Fibroblast of lung (primary cell): ENCODE data around the gene MACROD2. TPM values are rescaled to one million over a fixed set of nuclear protein-coding genes. Genes with fewer than 3 reads are reported as not detected.

Source experiments
- DNase-seq, 2 donors: peaks; one replicate each; pipeline versions ENCODE4 v3.0.0 to v3.0.0-alpha.2; 2010; ENCODE audit warnings: low read depth in 2 of 2
- H2AFZ ChIP-seq: 2 replicates; pipeline ENCODE4 v1.5.1; 2012; ENCODE audit warnings: low read length, control low read depth, inconsistent platforms
- H3K27ac ChIP-seq: 2 replicates; pipeline ENCODE4 v1.5.1; 2011; ENCODE audit warnings: low read length, control low read depth; ENCODE audit not compliant: insufficient read depth
- H3K27me3 ChIP-seq: 2 replicates; pipeline ENCODE4 v1.5.1; 2011; ENCODE audit warnings: mild to moderate bottlenecking, low read length; ENCODE audit not compliant: control insufficient read depth, insufficient read depth
- H3K36me3 ChIP-seq: 2 replicates; pipeline ENCODE4 v1.5.1; 2011; ENCODE audit warnings: low read length; ENCODE audit not compliant: control insufficient read depth, insufficient read depth
- H3K4me1 ChIP-seq: 2 replicates; pipeline ENCODE4 v1.5.1; 2011; ENCODE audit warnings: low read length; ENCODE audit not compliant: control insufficient read depth, insufficient read depth; ENCODE audit errors: extremely low read depth
- H3K4me2 ChIP-seq: 2 replicates; pipeline ENCODE4 v1.5.1; 2011; ENCODE audit warnings: low read length, control low read depth; ENCODE audit not compliant: insufficient read depth; ENCODE audit errors: extremely low read depth
- H3K4me3 ChIP-seq, 4 experiments: fragments of 200-600 bp in 1 of 4; sonication (generic) in 1 of 4; replicated peaks in 1 of 4; 2 replicates each; pipeline ENCODE4 v1.5.1; 2011 to 2016; ENCODE audit warnings: low read length in 4 of 4, low read depth in 3 of 4, mild to moderate bottlenecking in 3 of 4, control low read depth in 2 of 4, inconsistent platforms in 1 of 4, mixed read lengths in 1 of 4; ENCODE audit not compliant: insufficient read depth in 1 of 4; ENCODE audit errors: control extremely low read depth in 1 of 4
- H3K79me2 ChIP-seq: 2 replicates; pipeline ENCODE4 v1.5.1; 2012; ENCODE audit warnings: mild to moderate bottlenecking, low read length, inconsistent platforms; ENCODE audit not compliant: control insufficient read depth, insufficient read depth
- H3K9ac ChIP-seq: 2 replicates; pipeline ENCODE4 v1.5.1; 2011; ENCODE audit warnings: mild to moderate bottlenecking, low read length, control low read depth; ENCODE audit not compliant: insufficient read depth
- H3K9me3 ChIP-seq: 2 replicates; pipeline ENCODE4 v1.5.1; 2012; ENCODE audit warnings: low read depth, low read length; ENCODE audit not compliant: control insufficient read depth, insufficient read depth
- H4K20me1 ChIP-seq: 2 replicates; pipeline ENCODE4 v1.5.1; 2011; ENCODE audit warnings: low read length; ENCODE audit not compliant: control insufficient read depth, insufficient read depth; ENCODE audit errors: extremely low read depth
- EZH2 ChIP-seq: IDR thresholded peaks from 2 replicates; pipeline ENCODE4 v1.5.1; 2012; ENCODE audit warnings: low read length, control low read depth, mild to moderate bottlenecking; ENCODE audit errors: missing control alignments
- polyA plus RNA-seq, 2 donors: library from polyadenylated mRNA; depleted of rRNA in 1 of 2; stranded (reverse) in 1 of 2; unstranded in 1 of 2; fragments of >200 nt; gene quantifications; 2 replicates each; pipeline ENCODE4 v1.2.1, GENCODE V29; 2011 to 2012; ENCODE audit warnings: missing spikeins in 1 of 2
- total RNA-seq: library from RNA; depleted of rRNA; stranded (reverse); fragments of >200 nt; gene quantifications from 2 replicates; pipeline ENCODE4 v1.2.1, GENCODE V29; 2014
- TF ChIP-seq, protein P1 (sequence below), 2 donors: IDR thresholded peaks in 1 of 2; conservative IDR thresholded peaks in 1 of 2; 1 replicate in 1 of 2; 2 replicates in 1 of 2; pipeline ENCODE4 v1.5.1; 2011 to 2012; ENCODE audit warnings: low read length in 2 of 2, control low read depth in 1 of 2, inconsistent platforms in 1 of 2, low read depth in 1 of 2, mild to moderate bottlenecking in 1 of 2

Gene MACROD2
- total and polyA plus RNA-seq, 2 donors (not counting 1 experiment from before 2014, with no cell fraction given) = 0.54 to 1.7 TPM

DNA sequence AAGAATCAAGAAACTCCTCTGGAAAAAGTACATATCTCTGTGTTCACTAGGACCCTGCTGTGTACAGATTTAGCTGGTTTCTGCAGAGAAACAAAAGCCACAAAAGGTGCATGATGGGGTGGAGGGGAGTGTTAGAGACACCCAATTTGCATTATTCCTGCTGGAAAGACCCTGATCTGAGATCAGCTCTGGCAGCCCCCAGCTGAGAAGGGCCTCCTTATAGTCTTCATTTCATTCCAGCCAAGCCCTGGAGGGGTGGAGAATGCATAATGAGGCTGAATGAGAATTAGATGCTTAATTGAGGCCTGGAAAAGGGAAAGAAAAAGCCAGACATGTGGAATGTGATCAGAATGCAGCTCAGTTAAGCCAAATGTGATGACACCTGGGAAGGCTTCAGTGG, 2032.4 kb downstream of the MACROD2 start:
- TF ChIP-seq, protein P1, sequence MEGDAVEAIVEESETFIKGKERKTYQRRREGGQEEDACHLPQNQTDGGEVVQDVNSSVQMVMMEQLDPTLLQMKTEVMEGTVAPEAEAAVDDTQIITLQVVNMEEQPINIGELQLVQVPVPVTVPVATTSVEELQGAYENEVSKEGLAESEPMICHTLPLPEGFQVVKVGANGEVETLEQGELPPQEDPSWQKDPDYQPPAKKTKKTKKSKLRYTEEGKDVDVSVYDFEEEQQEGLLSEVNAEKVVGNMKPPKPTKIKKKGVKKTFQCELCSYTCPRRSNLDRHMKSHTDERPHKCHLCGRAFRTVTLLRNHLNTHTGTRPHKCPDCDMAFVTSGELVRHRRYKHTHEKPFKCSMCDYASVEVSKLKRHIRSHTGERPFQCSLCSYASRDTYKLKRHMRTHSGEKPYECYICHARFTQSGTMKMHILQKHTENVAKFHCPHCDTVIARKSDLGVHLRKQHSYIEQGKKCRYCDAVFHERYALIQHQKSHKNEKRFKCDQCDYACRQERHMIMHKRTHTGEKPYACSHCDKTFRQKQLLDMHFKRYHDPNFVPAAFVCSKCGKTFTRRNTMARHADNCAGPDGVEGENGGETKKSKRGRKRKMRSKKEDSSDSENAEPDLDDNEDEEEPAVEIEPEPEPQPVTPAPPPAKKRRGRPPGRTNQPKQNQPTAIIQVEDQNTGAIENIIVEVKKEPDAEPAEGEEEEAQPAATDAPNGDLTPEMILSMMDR (conservative IDR thresholded peaks at IDR 0.05 in 1 of 2, IDR thresholded peaks at IDR 0.05 in 1 of 2; ENCODE audit: low read depth in 1 of 2, low read length in 2 of 2) = no peak
- no peak for TF ChIP-seq EZH2
- Histone ChIP-seq H3K4me3 (no peak overlapping the region), H2AFZ (no peak overlapping the region), H3K9me3 (no peaks in the 10 kb centered on the region), H3K27ac (no peak overlapping the region), H3K9ac (no peak overlapping the region), H3K4me2 (no peak overlapping the region), H3K27me3 (no peaks in the 10 kb centered on the region), H3K79me2 (no peaks in the 10 kb centered on the region), H3K36me3 (no peaks in the 10 kb centered on the region), H3K4me1 (no peaks in the 10 kb centered on the region), H4K20me1 (no peaks in the 10 kb centered on the region)
- DNase-seq = no peak

DNA sequence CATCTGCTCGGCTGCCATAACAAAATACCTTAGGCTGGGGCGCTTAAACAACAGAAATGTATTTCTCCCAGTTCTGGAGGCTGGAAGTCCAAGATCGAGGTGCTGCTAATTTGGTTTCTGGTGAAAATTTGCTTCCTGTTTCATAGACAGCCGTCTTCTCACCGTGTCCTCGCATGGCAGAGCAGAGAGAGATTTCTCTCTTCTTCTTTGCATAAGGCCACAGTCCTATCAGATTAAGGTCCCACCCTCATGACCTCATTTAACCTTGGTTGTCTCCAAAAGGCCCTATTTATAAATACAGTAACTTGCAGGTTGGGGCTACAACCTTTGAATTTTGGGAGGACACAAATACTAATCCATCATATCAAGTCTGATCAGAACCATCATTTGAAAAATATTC, 2033.6 kb downstream of the MACROD2 start:
- Histone ChIP-seq H3K9me3 (no peaks in the 10 kb centered on the region), H3K4me1 (no peaks in the 10 kb centered on the region), H3K9ac (no peak overlapping the region), H3K27me3 (no peaks in the 10 kb centered on the region), H3K4me2 (no peak overlapping the region), H3K27ac (no peak overlapping the region), H4K20me1 (no peaks in the 10 kb centered on the region), H3K79me2 (no peaks in the 10 kb centered on the region), H2AFZ (no peak overlapping the region), H3K4me3 (no peak overlapping the region), H3K36me3 (no peaks in the 10 kb centered on the region)
- TF ChIP-seq, protein P1 (conservative IDR thresholded peaks at IDR 0.05 in 1 of 2, IDR thresholded peaks at IDR 0.05 in 1 of 2; ENCODE audit: low read depth in 1 of 2, low read length in 2 of 2) = no peak
- TF ChIP-seq EZH2 = no peak
- DNase-seq = no peak

DNA sequence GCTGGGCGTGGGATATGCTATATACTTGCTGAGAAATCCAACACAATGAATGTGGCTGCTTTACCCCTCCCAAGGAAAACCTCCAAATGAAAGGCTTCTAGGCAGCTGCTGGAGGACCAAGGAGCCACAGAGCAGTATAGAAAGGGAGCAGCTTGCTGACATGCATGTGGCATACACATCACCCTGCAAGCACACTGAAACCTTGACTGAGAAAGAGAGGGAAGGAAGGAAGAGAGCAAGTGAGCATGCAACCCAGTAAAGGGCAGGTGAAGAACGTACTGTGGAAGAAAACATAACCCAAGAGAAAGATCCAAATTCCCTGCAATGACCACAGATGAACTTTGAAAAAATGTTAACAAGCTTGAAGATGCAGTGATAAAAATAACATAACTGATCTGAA, 2034.9 kb downstream of the MACROD2 start:
- DNase-seq = no peak

More for the DNA sequence above, 2034.9 kb downstream of the MACROD2 start:
- Histone ChIP-seq H2AFZ (no peak overlapping the region), H3K36me3 (no peaks in the 10 kb centered on the region), H3K27ac (no peak overlapping the region), H4K20me1 (no peaks in the 10 kb centered on the region), H3K79me2 (no peaks in the 10 kb centered on the region), H3K4me1 (no peaks in the 10 kb centered on the region), H3K9ac (no peak overlapping the region), H3K4me2 (no peak overlapping the region), H3K27me3 (no peaks in the 10 kb centered on the region), H3K9me3 (no peaks in the 10 kb centered on the region), H3K4me3 (no peak overlapping the region)
- TF ChIP-seq, protein P1 (conservative IDR thresholded peaks at IDR 0.05 in 1 of 2, IDR thresholded peaks at IDR 0.05 in 1 of 2; ENCODE audit: low read depth in 1 of 2, low read length in 2 of 2) = no peak
- TF ChIP-seq EZH2 = no peak
